AG04449 (cell line): ENCODE data around the gene PRRG2.

Source experiments
- CTCF ChIA-PET: fragments of 350-600 bp; formaldehyde crosslinking; extraction: SDS; loops from one replicate; lab custom pipeline; 2021; ENCODE audit warnings: antibody characterized with exemption; lab: Yijun Ruan, JAX
- POLR2A ChIA-PET: fragments of 400-600, 350-600 bp; formaldehyde crosslinking; extraction: SDS; loops from one replicate; lab custom pipeline; 2020; ENCODE audit warnings: antibody characterized with exemption, inconsistent platforms; lab: Yijun Ruan, JAX
- DNase-seq: peaks from one replicate; pipeline ENCODE4 v3.0.0-alpha.2; 2010; ENCODE audit warnings: low read depth, low spot score
- H3K4me3 ChIP-seq: 2 replicates; pipeline ENCODE4 v1.5.1; 2011; ENCODE audit warnings: low read depth, mild to moderate bottlenecking, control low read depth, low read length
- CTCF ChIP-seq: IDR thresholded peaks from one replicate; pipeline ENCODE4 v1.5.1; 2011; ENCODE audit warnings: mild to moderate bottlenecking, moderate library complexity, low read length, control low read depth, inconsistent platforms; ENCODE audit not compliant: insufficient read depth; ENCODE audit errors: missing control alignments

The PRRG2 gene

DNA sequence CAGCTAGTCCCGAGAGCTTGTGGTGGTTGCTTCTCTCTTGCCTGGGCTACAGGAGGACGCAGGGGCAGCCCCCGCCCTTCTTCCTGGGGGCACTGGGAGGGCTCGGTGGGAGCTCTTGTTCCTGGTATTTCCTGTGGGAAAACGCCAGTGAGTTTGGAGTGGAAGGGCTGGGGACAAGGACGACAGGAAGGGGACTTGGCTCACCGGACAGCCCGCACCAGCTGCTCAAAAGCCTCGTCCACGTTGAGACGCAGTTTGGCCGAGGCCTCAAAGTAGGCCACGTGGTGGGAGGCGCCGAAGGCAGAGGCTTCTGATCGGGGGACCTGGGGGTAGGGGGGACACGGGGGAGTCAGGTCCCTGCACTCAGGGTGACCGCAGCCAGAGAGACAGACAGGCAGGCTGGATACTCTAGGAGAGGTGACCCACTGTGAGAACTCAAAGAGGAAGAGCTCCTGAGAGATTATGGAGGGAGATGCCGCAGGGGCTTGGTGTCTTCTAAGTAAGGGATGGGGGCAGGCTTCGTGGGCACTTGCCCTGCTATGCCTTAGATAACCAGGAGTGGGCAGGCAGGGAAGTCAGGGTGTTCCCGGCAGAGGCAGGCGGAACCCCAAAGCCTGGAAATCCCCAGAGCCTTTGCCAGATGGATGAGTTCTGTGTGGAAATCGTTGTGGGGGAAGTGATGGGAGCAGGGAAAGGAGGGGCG, 54.6 kb downstream of the PRRG2 start:
- peak; percentile 9 for TF ChIP-seq CTCF
- H3K4me3 ChIP-seq, result no peak overlapping the region
- DNase-seq, result no peak
- ChIA-PET CTCF (interaction anchor here (1.0 to 1.2 kb wide), 2 partner anchors 37 to 66 kb away, joined by 3 to 5 read pairs; no protein-coding TSS in a partner anchor), POLR2A (no interaction called here)

GRCh38 chr19:49636233-49636932, 55.3 kb downstream of the PRRG2 start:
- no peak for TF ChIP-seq CTCF
- ChIA-PET CTCF (interaction anchor here (0.8 to 0.9 kb wide), 2 partner anchors 21 to 36 kb away, joined by 3 read pairs; no protein-coding TSS in a partner anchor), POLR2A (interaction anchor here (0.6 kb wide), 1 partner anchor 28 kb away, joined by 3 read pairs; no protein-coding TSS in a partner anchor)
- DNase-seq, result no peak
- H3K4me3 ChIP-seq, result no peak overlapping the region

DNA sequence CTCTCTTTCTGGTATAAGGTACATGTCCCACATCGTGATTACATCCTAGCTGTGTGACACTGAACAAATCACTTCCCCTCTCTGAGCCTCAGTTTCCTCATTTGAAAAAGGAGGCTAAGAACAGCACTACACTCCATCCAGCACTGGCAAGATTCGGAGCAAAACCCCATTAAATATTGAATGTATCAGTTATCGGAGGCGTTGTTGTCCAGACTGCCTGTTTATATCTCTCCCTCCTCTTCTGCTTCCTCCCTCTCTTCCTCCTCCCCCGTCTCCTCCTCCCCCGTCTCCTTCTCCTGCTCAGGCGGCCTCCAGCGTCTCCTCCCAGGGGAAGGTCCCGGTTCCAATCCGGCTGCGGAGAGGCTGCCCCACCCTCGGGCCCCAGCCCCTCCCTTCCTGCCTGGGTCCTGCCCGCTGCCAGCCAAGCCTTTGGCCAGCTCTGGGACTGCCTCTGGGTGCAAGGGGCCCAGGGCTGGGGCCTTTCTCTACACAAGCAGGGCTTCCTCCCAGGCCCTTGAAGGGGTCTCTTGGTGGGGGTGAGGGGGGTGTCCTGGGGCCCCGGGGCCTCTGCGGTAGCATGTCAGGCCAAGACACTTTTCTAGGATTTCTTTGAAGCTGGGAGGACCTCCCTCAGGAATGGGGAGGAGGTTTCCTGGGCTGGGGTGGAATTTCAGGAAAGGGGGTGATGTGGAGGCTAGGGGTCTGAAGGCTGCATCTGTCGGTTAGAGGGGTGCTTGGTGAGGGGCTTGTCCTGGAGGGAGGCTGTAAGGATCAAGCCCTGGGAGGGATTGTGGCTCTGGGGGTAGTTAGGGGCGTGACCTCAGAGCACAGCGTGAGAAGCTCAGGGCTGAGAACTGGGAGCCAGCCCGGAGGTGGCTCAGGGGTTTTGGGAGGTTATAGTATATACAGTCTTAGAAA, 57.0 kb downstream of the PRRG2 start:
- ChIA-PET POLR2A (interaction anchor here (1.6 kb wide), 1 partner anchor 48 kb away, joined by 4 read pairs; no protein-coding TSS in a partner anchor), CTCF (interaction anchor here (1.0 to 1.2 kb wide), 2 partner anchors 8 to 67 kb away, joined by 3 read pairs; no protein-coding TSS in a partner anchor)
- no peak for TF ChIP-seq CTCF
- DNase-seq, result peak; percentile 14
- peak overlapping the region; percentile 61 for H3K4me3 ChIP-seq

DNA sequence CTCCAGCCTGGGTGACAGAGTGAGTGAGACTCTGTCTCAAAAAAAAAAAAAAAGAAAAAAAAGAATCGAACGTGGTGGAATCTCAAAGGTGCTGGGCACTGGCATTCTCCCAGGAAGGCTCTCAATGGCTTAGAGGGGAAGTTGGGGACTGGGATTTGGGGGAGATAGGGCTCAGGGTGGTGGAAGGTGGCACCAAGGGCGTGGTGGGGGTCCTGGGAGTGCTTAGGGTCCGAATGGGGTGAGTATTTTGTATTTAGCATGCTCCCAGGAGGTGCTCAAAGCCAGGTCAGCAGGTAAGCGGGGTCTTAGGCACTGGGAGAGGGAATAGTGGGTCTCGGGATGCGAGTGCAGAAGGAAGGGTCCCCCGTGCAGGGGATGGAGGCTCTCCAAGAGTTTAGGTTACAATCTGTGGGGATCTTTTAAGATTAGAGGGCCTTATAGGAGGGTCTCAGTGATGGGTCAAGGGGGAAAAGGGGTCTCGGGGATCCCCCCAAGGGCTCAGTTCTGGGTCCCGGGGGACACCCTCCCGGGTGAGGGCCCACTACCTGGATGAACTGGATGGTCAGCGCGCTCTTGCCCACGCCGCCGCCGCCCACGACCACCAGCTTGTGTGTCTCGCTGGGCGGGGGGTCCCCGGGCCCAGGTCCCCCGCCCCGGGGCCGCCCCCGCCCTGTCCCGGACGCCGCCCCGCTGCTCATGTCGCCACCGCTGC, 58.4 kb downstream of the PRRG2 start:
- POLR2A ChIA-PET, result interaction anchor here (0.6 to 2.9 kb wide), 10 partner anchors 16 to 112 kb away, joined by 3 to 23 read pairs (median 6); partner anchors contain the start of genes NOSIP, PRMT1, PRR12 and RCN3
- TF ChIP-seq CTCF, result no peak
- peak overlapping the region; percentile 61 for H3K4me3 ChIP-seq
- no peak for DNase-seq
- CTCF ChIA-PET, result interaction anchor here (0.8 to 1.3 kb wide), 5 partner anchors 9 to 46 kb away, joined by 3 to 5 read pairs (median 3); no protein-coding TSS in a partner anchor

DNA sequence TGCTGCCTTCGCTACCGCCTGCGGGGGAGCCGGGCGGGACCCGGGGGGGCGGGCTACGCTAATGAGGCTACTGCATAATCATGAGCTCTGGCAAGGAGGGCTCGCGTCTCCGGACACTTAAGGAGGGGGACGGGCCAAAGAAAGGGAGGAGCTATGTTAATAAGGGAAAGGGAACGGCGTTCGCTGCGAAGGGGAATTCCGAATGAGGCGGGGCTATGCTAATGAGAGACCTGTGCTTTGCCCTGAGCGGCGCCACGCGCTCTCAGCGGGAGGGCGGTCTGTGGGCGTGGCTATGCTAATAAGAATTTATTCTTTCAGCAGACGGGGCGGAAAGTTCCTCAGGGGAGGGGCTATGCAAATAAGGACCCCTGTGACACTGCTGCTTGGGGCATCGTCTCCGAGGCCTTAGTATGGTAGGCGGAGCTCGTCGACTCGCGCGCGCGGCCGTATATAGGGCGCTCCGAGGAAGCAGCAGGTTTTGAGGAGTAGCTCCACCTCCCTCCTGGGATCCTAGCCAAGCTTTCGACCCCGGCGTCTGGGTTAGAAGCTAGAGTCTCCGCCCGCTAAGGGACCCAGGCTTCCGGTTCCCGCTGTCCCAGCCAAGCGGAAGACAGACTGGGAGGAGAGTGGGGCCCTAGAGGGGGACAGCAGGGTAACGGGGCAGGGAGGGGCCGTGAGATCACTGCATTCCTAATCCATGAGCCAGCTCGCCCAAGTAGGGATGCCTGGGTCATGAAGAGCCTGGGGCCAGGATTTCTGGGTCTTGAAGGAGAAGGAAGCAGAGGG, 59.2 kb downstream of the PRRG2 start, which contains the start of gene RRAS:
RRAS (minus strand) TSS at position 31 of the 786 bp plus-strand sequence. CDS start 45 bp downstream, outside the sequence.
- TF ChIP-seq CTCF, result no peak

More for the DNA sequence above, 59.2 kb downstream of the PRRG2 start, which contains the start of gene RRAS:
- H3K4me3 ChIP-seq, result peak within 1 kb of the TSS; percentile 63
- peak; percentile 99 for DNase-seq
- ChIA-PET POLR2A (interaction anchor here (0.5 to 2.9 kb wide), 17 partner anchors 10 to 229 kb away, joined by 3 to 23 read pairs (median 5); partner anchors contain the start of genes NOSIP, PRMT1, PRR12 and RCN3), CTCF (interaction anchor here (0.6 to 1.3 kb wide), 10 partner anchors 8 to 167 kb away, joined by 3 to 5 read pairs (median 3); no protein-coding TSS in a partner anchor)
